Astrocyte (in vitro differentiated cells and primary cell): ENCODE measurements around the gene LAMC1.

Experiments used
- CTCF ChIP-seq: IDR thresholded peaks from 2 replicates; pipeline ENCODE4 v1.5.1; 2011; ENCODE audit warnings: low read depth, mild to moderate bottlenecking, inconsistent platforms, low read length, moderate library complexity; ENCODE audit not compliant: insufficient read depth
- EZH2 ChIP-seq: IDR thresholded peaks from 2 replicates; pipeline ENCODE4 v1.6.1; 2012; ENCODE audit warnings: mild to moderate bottlenecking, low read length, inconsistent platforms; ENCODE audit not compliant: insufficient read depth

DNA sequence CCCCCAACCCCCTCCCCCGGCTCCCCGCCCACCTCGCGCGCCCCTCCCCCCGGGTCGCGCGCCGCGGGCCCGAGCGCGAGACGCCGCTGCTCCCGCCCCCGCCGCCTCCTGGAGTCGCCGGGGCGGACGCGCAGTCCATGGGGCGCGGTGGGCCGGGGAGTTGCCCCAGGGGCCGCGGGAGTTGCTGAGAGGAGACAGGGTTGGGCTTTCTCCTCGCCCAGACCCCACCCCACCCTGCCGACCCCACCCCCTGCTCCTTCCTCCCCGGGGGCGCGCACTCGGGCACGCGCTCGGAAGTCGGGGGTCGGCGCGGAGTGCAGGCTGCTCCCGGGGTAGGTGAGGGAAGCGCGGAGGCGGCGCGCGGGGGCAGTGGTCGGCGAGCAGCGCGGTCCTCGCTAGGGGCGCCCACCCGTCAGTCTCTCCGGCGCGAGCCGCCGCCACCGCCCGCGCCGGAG is at the start of gene LAMC1:
- no peak for TF ChIP-seq CTCF
- TF ChIP-seq EZH2 = no peak
